NT2/D1 (cell line): ENCODE data around the gene SNCAIP.

Source experiments
- DNase-seq: peaks from one replicate; pipeline ENCODE4 v3.0.0-alpha.2; 2011; ENCODE audit warnings: low read depth, low spot score
- H3K27me3 ChIP-seq: 2 replicates; pipeline ENCODE4 v1.6.0; 2011; ENCODE audit warnings: mild to moderate bottlenecking; ENCODE audit not compliant: insufficient read length, insufficient read depth
- H3K36me3 ChIP-seq: 2 replicates; pipeline ENCODE4 v1.6.1; 2011; ENCODE audit warnings: mild to moderate bottlenecking, low read length, mixed read lengths; ENCODE audit not compliant: insufficient read depth, insufficient read length
- H3K4me1 ChIP-seq: 2 replicates; pipeline ENCODE4 v1.5.1; 2011; ENCODE audit not compliant: insufficient read depth, insufficient read length
- H3K4me3 ChIP-seq: 2 replicates; pipeline ENCODE4 v1.5.1; 2011; ENCODE audit warnings: low read depth; ENCODE audit not compliant: insufficient read length
- H3K9ac ChIP-seq: 2 replicates; pipeline ENCODE4 v1.6.0; 2011; ENCODE audit warnings: low read depth; ENCODE audit not compliant: insufficient read length
- H3K9me3 ChIP-seq: 2 replicates; pipeline ENCODE4 v1.5.1; 2011; ENCODE audit warnings: mild to moderate bottlenecking, low read length; ENCODE audit not compliant: insufficient read depth
- SUZ12 ChIP-seq: IDR thresholded peaks from 2 replicates; pipeline ENCODE4 v1.6.1; 2011; ENCODE audit not compliant: insufficient read length, insufficient read depth; ENCODE audit errors: extremely low read depth
- YY1 ChIP-seq: IDR thresholded peaks from 2 replicates; pipeline ENCODE4 v1.6.1; 2011; ENCODE audit not compliant: insufficient read length, insufficient read depth
- ZNF274 ChIP-seq: IDR thresholded peaks from 2 replicates; pipeline ENCODE4 v1.6.1; 2011; ENCODE audit warnings: mild to moderate bottlenecking, low read depth, low read length

The SNCAIP gene

GRCh38 chr5:122408592-122409224 is 96.7 kb downstream of the SNCAIP start:
- no peaks in the 10 kb centered on the region for H3K9me3 ChIP-seq
- H3K4me3 ChIP-seq: no peak overlapping the region
- no peaks in the 10 kb centered on the region for H3K27me3 ChIP-seq
- DNase-seq: no peak
- no peak overlapping the region for H3K9ac ChIP-seq
- H3K4me1 ChIP-seq: no peaks in the 10 kb centered on the region
- no peaks in the 10 kb centered on the region for H3K36me3 ChIP-seq
- no peak for TF ChIP-seq ZNF274

- no peak for DNase-seq
- TF ChIP-seq ZNF274 (no peak), SUZ12 (no peak), YY1 (no peak)
- H3K4me1 ChIP-seq: no peaks in the 10 kb centered on the region
- no peak overlapping the region for H3K9ac ChIP-seq
- no peak overlapping the region for H3K4me3 ChIP-seq
- no peaks in the 10 kb centered on the region for H3K36me3 ChIP-seq
- no peaks in the 10 kb centered on the region for H3K9me3 ChIP-seq
- no peaks in the 10 kb centered on the region for H3K27me3 ChIP-seq
These were observed 100.9 kb downstream of the SNCAIP start for GRCh38 chr5:122412966-122413365.

GRCh38 chr5:122413722-122414121 is 101.7 kb downstream of the SNCAIP start:
- Histone ChIP-seq H3K27me3 (no peaks in the 10 kb centered on the region), H3K36me3 (no peaks in the 10 kb centered on the region), H3K4me1 (no peaks in the 10 kb centered on the region), H3K9ac (no peak overlapping the region), H3K9me3 (no peaks in the 10 kb centered on the region), H3K4me3 (no peak overlapping the region)
- TF ChIP-seq YY1: no peak
- TF ChIP-seq SUZ12: no peak
- no peak for TF ChIP-seq ZNF274
- no peak for DNase-seq

GRCh38 chr5:122415030-122415800 is 103.2 kb downstream of the SNCAIP start:
- DNase-seq: peak; percentile 70
- H3K36me3 ChIP-seq: no peaks in the 10 kb centered on the region
- H3K4me1 ChIP-seq: no peaks in the 10 kb centered on the region
- H3K9ac ChIP-seq: no peak overlapping the region
- H3K9me3 ChIP-seq: no peaks in the 10 kb centered on the region
- H3K4me3 ChIP-seq: no peak overlapping the region
- TF ChIP-seq ZNF274: no peak
- TF ChIP-seq YY1: no peak
- no peak for TF ChIP-seq SUZ12
- no peaks in the 10 kb centered on the region for H3K27me3 ChIP-seq

- H3K4me1 ChIP-seq: no peaks in the 10 kb centered on the region
- H3K36me3 ChIP-seq: no peaks in the 10 kb centered on the region
- no peak overlapping the region for H3K9ac ChIP-seq
- no peaks in the 10 kb centered on the region for H3K9me3 ChIP-seq
- no peak overlapping the region for H3K4me3 ChIP-seq
- H3K27me3 ChIP-seq: no peaks in the 10 kb centered on the region
- DNase-seq: no peak
- TF ChIP-seq SUZ12 (no peak), ZNF274 (no peak), YY1 (no peak)
These were observed 103.7 kb downstream of the SNCAIP start for GRCh38 chr5:122415801-122416120.

- Histone ChIP-seq H3K27me3 (no peaks in the 10 kb centered on the region), H3K4me3 (no peak overlapping the region), H3K9me3 (no peaks in the 10 kb centered on the region), H3K36me3 (no peaks in the 10 kb centered on the region), H3K4me1 (no peaks in the 10 kb centered on the region), H3K9ac (no peak overlapping the region)
- TF ChIP-seq SUZ12 (no peak), YY1 (no peak), ZNF274 (no peak)
- DNase-seq: no peak
These were observed 107.3 kb downstream of the SNCAIP start for GRCh38 chr5:122419142-122419894.

- no peak overlapping the region for H3K9ac ChIP-seq
- DNase-seq: no peak
- TF ChIP-seq ZNF274: no peak
- no peak for TF ChIP-seq SUZ12
- TF ChIP-seq YY1: no peak
- H3K9me3 ChIP-seq: no peaks in the 10 kb centered on the region
- H3K27me3 ChIP-seq: no peaks in the 10 kb centered on the region
- H3K4me3 ChIP-seq: no peak overlapping the region
- H3K36me3 ChIP-seq: no peaks in the 10 kb centered on the region
- no peaks in the 10 kb centered on the region for H3K4me1 ChIP-seq
These were observed 108.1 kb downstream of the SNCAIP start for GRCh38 chr5:122420091-122420490.
